ENCODE measurements around the gene KIAA1328.

DNA sequence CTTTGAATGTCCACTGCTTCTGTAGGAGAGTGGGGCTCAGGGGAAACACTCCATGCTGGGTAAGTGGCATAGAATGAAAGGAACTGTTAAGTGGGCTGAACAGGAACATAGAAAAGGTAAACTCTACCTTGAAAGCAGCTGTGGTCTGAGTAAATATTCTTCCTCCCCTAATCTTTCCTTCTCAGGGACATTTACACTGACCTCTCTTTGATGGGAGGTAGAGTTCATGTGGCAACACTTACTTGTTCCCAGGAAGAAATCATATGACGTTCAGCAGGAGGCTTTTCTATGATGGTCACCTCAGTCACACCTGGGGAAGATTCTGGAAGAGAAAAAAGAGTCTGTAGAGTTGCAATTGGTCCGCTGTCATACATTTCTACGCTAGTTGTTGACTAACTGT lies 10.3 kb upstream of the KIAA1328 start:
- TF ChIP-seq POLR2A (IDR thresholded peaks at IDR 0.05), result no peak
- TF ChIP-seq, protein P1, sequence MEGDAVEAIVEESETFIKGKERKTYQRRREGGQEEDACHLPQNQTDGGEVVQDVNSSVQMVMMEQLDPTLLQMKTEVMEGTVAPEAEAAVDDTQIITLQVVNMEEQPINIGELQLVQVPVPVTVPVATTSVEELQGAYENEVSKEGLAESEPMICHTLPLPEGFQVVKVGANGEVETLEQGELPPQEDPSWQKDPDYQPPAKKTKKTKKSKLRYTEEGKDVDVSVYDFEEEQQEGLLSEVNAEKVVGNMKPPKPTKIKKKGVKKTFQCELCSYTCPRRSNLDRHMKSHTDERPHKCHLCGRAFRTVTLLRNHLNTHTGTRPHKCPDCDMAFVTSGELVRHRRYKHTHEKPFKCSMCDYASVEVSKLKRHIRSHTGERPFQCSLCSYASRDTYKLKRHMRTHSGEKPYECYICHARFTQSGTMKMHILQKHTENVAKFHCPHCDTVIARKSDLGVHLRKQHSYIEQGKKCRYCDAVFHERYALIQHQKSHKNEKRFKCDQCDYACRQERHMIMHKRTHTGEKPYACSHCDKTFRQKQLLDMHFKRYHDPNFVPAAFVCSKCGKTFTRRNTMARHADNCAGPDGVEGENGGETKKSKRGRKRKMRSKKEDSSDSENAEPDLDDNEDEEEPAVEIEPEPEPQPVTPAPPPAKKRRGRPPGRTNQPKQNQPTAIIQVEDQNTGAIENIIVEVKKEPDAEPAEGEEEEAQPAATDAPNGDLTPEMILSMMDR (IDR thresholded peaks at IDR 0.05), result no peak
